Measurements from ENCODE around the gene TRMT6. TPM values are rescaled to one million over a fixed set of nuclear protein-coding genes. Genes with fewer than 3 reads are reported as not detected.

Gene TRMT6
- polyA plus RNA-seq, 3 donors: 9.3 to 11.0 (median 10.6) TPM

- no peaks in the 10 kb centered on the region for H3K9me3 ChIP-seq (replicated peaks in 1 of 2; ENCODE audit: control insufficient read depth in 1 of 2, insufficient read depth in 1 of 2, low read length in 2 of 2)
- Mint-ChIP-seq H3K4me1 (peaks cover 11% of the 10 kb centered on the region), H3K36me3 (no peaks in the 10 kb centered on the region), H3K27ac (no peak overlapping the region), H3K27me3 (ENCODE audit: low read depth in 3 of 3) (peaks cover 0 to 7% (median 7%) of the 10 kb centered on the region in 3 donors), H3K4me3 (no peak overlapping the region), H3K9me3 (peaks cover 0 to 4% (median 0%) of the 10 kb centered on the region in 7 donors)
- 92% methylated on average over 5 of the region's 5 CpGs for WGBS (ENCODE audit: insufficient coverage)
- no peak overlapping the region for H3K9ac ChIP-seq (ENCODE audit: insufficient read depth, low read length, poor library complexity, severe bottlenecking)
- no peak for DNase-seq
- TF ChIP-seq CTCF (IDR thresholded peaks at IDR 0.05): no peak
- intact Hi-C loops (cut with micrococcal nuclease): no loop called here
- no peak overlapping the region for H3K4me3 ChIP-seq (replicated peaks in 1 of 3; ENCODE audit: low read depth in 2 of 3, low read length in 3 of 3)
- no peak overlapping the region for H3K27ac ChIP-seq (ENCODE audit: low read depth in 1 of 2, low read length in 2 of 2)
- H2AFZ ChIP-seq (ENCODE audit: insufficient read depth, low read depth, low read length, poor library complexity, severe bottlenecking): no peak overlapping the region
- H4K20me1 ChIP-seq (ENCODE audit: insufficient read depth, low read length): no peaks in the 10 kb centered on the region
- no peaks in the 10 kb centered on the region for H3K79me2 ChIP-seq (ENCODE audit: insufficient read depth, low read length)
- H3K36me3 ChIP-seq (replicated peaks in 1 of 2; ENCODE audit: control insufficient read depth in 1 of 2, insufficient read depth in 2 of 2, low read length in 2 of 2): no peaks in the 10 kb centered on the region
- H3K27me3 ChIP-seq (ENCODE audit: control insufficient read depth in 2 of 2, insufficient read depth in 2 of 2, low read length in 2 of 2): no peaks in the 10 kb centered on the region
- no peak overlapping the region for H3K4me2 ChIP-seq (replicated peaks; ENCODE audit: extremely low read depth, low read length, poor library complexity, severe bottlenecking)
- H3K4me1 ChIP-seq (ENCODE audit: control insufficient read depth in 1 of 2, insufficient read depth in 2 of 2, low read length in 2 of 2): peaks cover 0 to 5% of the 10 kb centered on the region in 2 donors
Observed at GRCh38 chr20:5887386-5887785, 62.9 kb downstream of the TRMT6 start.

Small RNA genes within 50 kb of the gene (small RNA-seq; reads per million reads assigned to genes)
- not detected for gene RF00019 (ENCODE audit: insufficient read length, low read depth)
- 174 reads per million, percentile 97 among the genes with 10 or more reads in this experiment for gene RNU1-55P (ENCODE audit: insufficient read length, low read depth)

Other genes starting within 250 kb of the TRMT6 start
- 10 to 100 TPM in 2 of 3 donors, 1 to 10 TPM in 1; 8.3 to 12.7 (median 11.5) TPM for gene SHLD1, start 200.1 kb downstream of the TRMT6 start, polyA plus RNA-seq
- gene CHGB, start 39.0 kb downstream of the TRMT6 start, polyA plus RNA-seq: not detected
- gene MCM8, start 119 bp upstream of the TRMT6 start, polyA plus RNA-seq: under 1 TPM; 0.07 to 0.51 (median 0.18) TPM
- 10 to 100 TPM; 33.2 to 55.4 (median 37.2) TPM for gene CRLS1, start 55.6 kb upstream of the TRMT6 start, polyA plus RNA-seq
- gene LRRN4, start 103.5 kb upstream of the TRMT6 start, polyA plus RNA-seq: not detected
- not detected for gene FERMT1, start 172.5 kb upstream of the TRMT6 start, polyA plus RNA-seq